Thyroid gland (tissue), 4 donors: ENCODE measurements around the gene FEM1C.

Source experiments
- POLR2A ChIP-seq, 2 donors: fragments of 450-650 bp; IDR thresholded peaks; one replicate each; pipeline ENCODE4 v1.6.1; 2017; ENCODE audit warnings: antibody characterized with exemption in 2 of 2, mild to moderate bottlenecking in 2 of 2, moderate library complexity in 1 of 2
- TF ChIP-seq, protein P1 (sequence below), 6 experiments: fragments of 200-600 bp in 3 of 6; fragments of 450-650 bp in 3 of 6; sonication (generic) in 3 of 6; IDR thresholded peaks; one replicate each; pipeline ENCODE4 v1.5.1; 2016 to 2019; ENCODE audit warnings: antibody characterized with exemption in 6 of 6, mild to moderate bottlenecking in 2 of 6, inconsistent platforms in 1 of 6, moderate library complexity in 1 of 6

DNA sequence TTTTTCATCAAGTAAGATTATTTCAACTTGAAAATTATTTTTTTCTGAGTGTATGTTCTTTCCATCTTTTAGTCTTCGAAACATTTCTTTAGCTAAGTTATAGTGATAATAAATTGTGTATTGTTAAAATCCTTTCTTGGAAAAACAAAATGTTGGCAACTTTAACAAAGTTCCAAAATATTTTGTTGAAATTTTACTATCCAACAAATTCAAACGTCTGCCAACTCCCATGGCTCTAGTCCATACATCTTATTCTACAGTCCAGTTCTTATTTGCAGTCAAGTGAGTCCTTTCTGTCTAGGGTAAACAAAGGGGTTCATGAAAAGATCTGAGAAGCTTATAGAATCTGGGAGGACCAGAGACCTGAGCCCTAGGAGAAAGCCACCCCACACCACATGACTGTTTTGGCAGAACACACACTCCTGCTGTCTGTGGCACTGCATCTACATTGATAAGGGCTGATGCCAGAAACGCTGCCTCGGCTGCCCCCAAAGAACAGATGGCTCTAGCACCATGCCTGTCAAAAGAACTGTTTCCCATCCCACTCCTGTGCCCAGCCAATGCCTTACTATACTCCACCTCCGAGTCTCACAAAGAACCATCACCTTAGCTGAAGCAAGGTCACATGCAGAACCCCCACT, 47.5 kb downstream of the FEM1C start:
- TF ChIP-seq, protein P1, sequence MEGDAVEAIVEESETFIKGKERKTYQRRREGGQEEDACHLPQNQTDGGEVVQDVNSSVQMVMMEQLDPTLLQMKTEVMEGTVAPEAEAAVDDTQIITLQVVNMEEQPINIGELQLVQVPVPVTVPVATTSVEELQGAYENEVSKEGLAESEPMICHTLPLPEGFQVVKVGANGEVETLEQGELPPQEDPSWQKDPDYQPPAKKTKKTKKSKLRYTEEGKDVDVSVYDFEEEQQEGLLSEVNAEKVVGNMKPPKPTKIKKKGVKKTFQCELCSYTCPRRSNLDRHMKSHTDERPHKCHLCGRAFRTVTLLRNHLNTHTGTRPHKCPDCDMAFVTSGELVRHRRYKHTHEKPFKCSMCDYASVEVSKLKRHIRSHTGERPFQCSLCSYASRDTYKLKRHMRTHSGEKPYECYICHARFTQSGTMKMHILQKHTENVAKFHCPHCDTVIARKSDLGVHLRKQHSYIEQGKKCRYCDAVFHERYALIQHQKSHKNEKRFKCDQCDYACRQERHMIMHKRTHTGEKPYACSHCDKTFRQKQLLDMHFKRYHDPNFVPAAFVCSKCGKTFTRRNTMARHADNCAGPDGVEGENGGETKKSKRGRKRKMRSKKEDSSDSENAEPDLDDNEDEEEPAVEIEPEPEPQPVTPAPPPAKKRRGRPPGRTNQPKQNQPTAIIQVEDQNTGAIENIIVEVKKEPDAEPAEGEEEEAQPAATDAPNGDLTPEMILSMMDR (IDR thresholded peaks at IDR 0.05) = no peak
- TF ChIP-seq POLR2A (IDR thresholded peaks at IDR 0.05) = no peak
